HG03571 (cell line): ENCODE measurements around the gene JAK1.

Source experiments
- ATAC-seq: cut with Tn5 transposase; IDR thresholded peaks from one replicate; pipeline ENCODE4 v1.9.1; 2021; ENCODE audit not compliant: unreplicated experiment

JAK1 gene

GRCh38 chr1:64790832-64791487, 175.4 kb downstream of the JAK1 start:
- ATAC-seq = no peak
